Bronchial epithelial cell (primary cell): Measurements from ENCODE around the gene FAM76A. TPM values are rescaled to one million over a fixed set of nuclear protein-coding genes. Genes with fewer than 3 reads are reported as not detected.
"Not testable (repeated sequence)": the region's sequence is repeated elsewhere in the genome, so short reads cannot be mapped to it uniquely, and the experiment has no call there.

Experiments used
- DNase-seq: peaks from one replicate; pipeline ENCODE4 v3.0.0-alpha.2; 2010; ENCODE audit warnings: low read depth
- FAIRE-seq: peaks from 2 replicates; lab custom pipeline; 2011; peaks lifted over from hg19 to GRCh38; lab: Jason Lieb, UNC
- H3K27me3 ChIP-seq: 2 replicates; pipeline ENCODE4 v1.5.1; 2011; ENCODE audit warnings: low read length; ENCODE audit not compliant: control insufficient read depth, insufficient read depth
- H3K36me3 ChIP-seq: 2 replicates; pipeline ENCODE4 v1.5.1; 2011; ENCODE audit warnings: low read length; ENCODE audit not compliant: control insufficient read depth, insufficient read depth
- H3K4me3 ChIP-seq: 2 replicates; pipeline ENCODE4 v1.5.1; 2011; ENCODE audit warnings: mild to moderate bottlenecking, low read depth, low read length, control low read depth
- total RNA-seq: library from RNA; depleted of rRNA; stranded (reverse); fragments of >200 nt; gene quantifications from 2 replicates; pipeline ENCODE4 v1.2.1, GENCODE V29; 2014
- TF ChIP-seq, protein P1 (sequence below): IDR thresholded peaks from 2 replicates; pipeline ENCODE4 v1.5.1; 2011; ENCODE audit warnings: mild to moderate bottlenecking, moderate library complexity, low read length, control low read depth, inconsistent platforms; ENCODE audit not compliant: insufficient read depth, severe bottlenecking

FAM76A gene
- total RNA-seq, 1 donor from 2014 or later, result 12.6 TPM

- no peak for FAIRE-seq
- TF ChIP-seq, protein P1, sequence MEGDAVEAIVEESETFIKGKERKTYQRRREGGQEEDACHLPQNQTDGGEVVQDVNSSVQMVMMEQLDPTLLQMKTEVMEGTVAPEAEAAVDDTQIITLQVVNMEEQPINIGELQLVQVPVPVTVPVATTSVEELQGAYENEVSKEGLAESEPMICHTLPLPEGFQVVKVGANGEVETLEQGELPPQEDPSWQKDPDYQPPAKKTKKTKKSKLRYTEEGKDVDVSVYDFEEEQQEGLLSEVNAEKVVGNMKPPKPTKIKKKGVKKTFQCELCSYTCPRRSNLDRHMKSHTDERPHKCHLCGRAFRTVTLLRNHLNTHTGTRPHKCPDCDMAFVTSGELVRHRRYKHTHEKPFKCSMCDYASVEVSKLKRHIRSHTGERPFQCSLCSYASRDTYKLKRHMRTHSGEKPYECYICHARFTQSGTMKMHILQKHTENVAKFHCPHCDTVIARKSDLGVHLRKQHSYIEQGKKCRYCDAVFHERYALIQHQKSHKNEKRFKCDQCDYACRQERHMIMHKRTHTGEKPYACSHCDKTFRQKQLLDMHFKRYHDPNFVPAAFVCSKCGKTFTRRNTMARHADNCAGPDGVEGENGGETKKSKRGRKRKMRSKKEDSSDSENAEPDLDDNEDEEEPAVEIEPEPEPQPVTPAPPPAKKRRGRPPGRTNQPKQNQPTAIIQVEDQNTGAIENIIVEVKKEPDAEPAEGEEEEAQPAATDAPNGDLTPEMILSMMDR, result no peak
These were observed 44.6 kb downstream of the FAM76A start for GRCh38 chr1:27770293-27770830.

GRCh38 chr1:27772036-27772931, 46.5 kb downstream of the FAM76A start:
- FAIRE-seq (no peak), DNase-seq (no peak)
- Histone ChIP-seq H3K36me3 (no peaks in the 10 kb centered on the region), H3K4me3 (peak overlapping the region; percentile 97), H3K27me3 (no peaks in the 10 kb centered on the region)
- TF ChIP-seq, protein P1, result no peak

More at GRCh38 chr1:27770293-27770830, 44.6 kb downstream of the FAM76A start:
- H3K27me3 ChIP-seq, result no peaks in the 10 kb centered on the region
- no peak for DNase-seq
- H3K4me3 ChIP-seq, result no peak overlapping the region
- H3K36me3 ChIP-seq, result no peaks in the 10 kb centered on the region

GRCh38 chr1:27772932-27773825, 47.4 kb downstream of the FAM76A start, which contains the start of gene STX12:
Gene STX12, plus strand, starts transcription at chr1:27773219. Its CDS starts 89 bp downstream, at chr1:27773308.
- Histone ChIP-seq H3K36me3 (no peaks in the 10 kb centered on the region), H3K4me3 (peak within 1 kb of the TSS; percentile 97), H3K27me3 (no peaks in the 10 kb centered on the region)
- TF ChIP-seq, protein P1, result no peak
- peak; percentile 98 for DNase-seq
- FAIRE-seq, result peak; percentile 47

- no peaks in the 10 kb centered on the region for H3K36me3 ChIP-seq
- no peaks in the 10 kb centered on the region for H3K27me3 ChIP-seq
- H3K4me3 ChIP-seq, result peak overlapping the region; percentile 97
- DNase-seq, result peak; percentile 55
- TF ChIP-seq, protein P1, result no peak
- no peak for FAIRE-seq
These were observed 48.2 kb downstream of the FAM76A start for GRCh38 chr1:27773826-27774445.

- no peak for DNase-seq
- no peak for FAIRE-seq
- Histone ChIP-seq H3K27me3 (no peaks in the 10 kb centered on the region), H3K4me3 (no peak overlapping the region), H3K36me3 (no peaks in the 10 kb centered on the region)
- TF ChIP-seq, protein P1, result no peak
These were observed 48.9 kb downstream of the FAM76A start for GRCh38 chr1:27774654-27775053.

DNA sequence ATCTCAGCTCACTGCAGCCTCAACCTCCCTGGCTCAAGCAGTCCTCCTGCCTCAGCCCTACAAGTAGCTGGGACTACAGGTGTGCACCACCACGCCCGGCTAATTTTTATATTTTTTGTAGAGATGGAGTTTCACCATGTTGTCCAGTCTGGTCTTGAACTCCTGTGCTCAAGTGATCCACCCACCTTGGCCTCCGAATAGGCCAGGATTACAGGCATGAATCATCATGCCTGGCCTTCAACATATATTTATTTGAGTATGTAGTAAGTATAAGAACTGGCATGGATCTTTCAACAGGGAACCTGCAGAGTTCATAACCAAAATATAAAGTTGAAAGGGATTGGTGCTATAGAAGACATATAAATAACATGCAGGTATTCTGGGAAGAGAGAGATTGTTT, 49.6 kb downstream of the FAM76A start:
- peak; percentile 20 for DNase-seq
- H3K36me3 ChIP-seq, FAIRE-seq, H3K4me3 ChIP-seq, H3K27me3 ChIP-seq: not testable (repeated sequence)

- not testable (repeated sequence) for FAIRE-seq, H3K36me3 ChIP-seq, DNase-seq, H3K27me3 ChIP-seq, H3K4me3 ChIP-seq
These were observed 50.5 kb downstream of the FAM76A start for GRCh38 chr1:27776276-27776675.
